Stimulated activated CD8-positive, alpha-beta memory T cell treated with anti-CD3 and anti-CD28 coated beads, Interleukin-12 subunit alpha, Interleukin-12 subunit beta, amount 100 ng/mL, for 1 hour (primary cell): ENCODE results near the gene EIF5A2.
"Not testable (repeated sequence)": the region's sequence is repeated elsewhere in the genome, so short reads cannot be mapped to it uniquely, and the experiment has no call there.

ENCODE experiments used
- DNase-seq: peaks from one replicate; pipeline ENCODE4 v3.0.0-alpha.2; 2020; ENCODE audit warnings: low read depth

Gene EIF5A2

GRCh38 chr3:170908235-170909116 is at the start of gene EIF5A2:
Gene EIF5A2, minus strand, starts transcription at chr3:170908637. Its CDS starts 831 bp downstream, at chr3:170907806.
- peak; percentile 89 for DNase-seq

GRCh38 chr3:170956647-170957046 is 48.2 kb upstream of the EIF5A2 start:
- no peak for DNase-seq

- no peak for DNase-seq
These were observed 45.3 kb upstream of the EIF5A2 start for GRCh38 chr3:170953736-170954135.

- DNase-seq = no peak
These were observed 44.8 kb upstream of the EIF5A2 start for GRCh38 chr3:170953229-170953628.

GRCh38 chr3:170949211-170949610 is 40.8 kb upstream of the EIF5A2 start:
- DNase-seq = no peak

GRCh38 chr3:170947018-170947769 is 38.8 kb upstream of the EIF5A2 start:
- DNase-seq = no peak

GRCh38 chr3:170942011-170942410 is 33.6 kb upstream of the EIF5A2 start:
- DNase-seq = no peak

- DNase-seq = no peak
These were observed 33.1 kb upstream of the EIF5A2 start for GRCh38 chr3:170941551-170941950.

GRCh38 chr3:170933039-170933438 is 24.6 kb upstream of the EIF5A2 start:
- DNase-seq = not testable (repeated sequence)

- not testable (repeated sequence) for DNase-seq
These were observed 15.1 kb upstream of the EIF5A2 start for GRCh38 chr3:170923553-170923952.

GRCh38 chr3:170918715-170919114 is 10.3 kb upstream of the EIF5A2 start:
- DNase-seq = no peak

GRCh38 chr3:170914690-170915089 is 6.3 kb upstream of the EIF5A2 start:
- no peak for DNase-seq

GRCh38 chr3:170914212-170914611 is 5.8 kb upstream of the EIF5A2 start:
- DNase-seq = no peak

GRCh38 chr3:170911051-170911450 is 2.6 kb upstream of the EIF5A2 start:
- DNase-seq = no peak

GRCh38 chr3:170910542-170910941 is 2.1 kb upstream of the EIF5A2 start:
- DNase-seq = no peak

GRCh38 chr3:170909129-170909903 is 879 bp upstream of the EIF5A2 start:
- DNase-seq = no peak

GRCh38 chr3:170907637-170908234 is 701 bp downstream of the EIF5A2 start:
- DNase-seq = no peak

- no peak for DNase-seq
These were observed 2.6 kb downstream of the EIF5A2 start for GRCh38 chr3:170905862-170906261.

GRCh38 chr3:170903123-170903522 is 5.3 kb downstream of the EIF5A2 start:
- no peak for DNase-seq

GRCh38 chr3:170899455-170899854 is 9.0 kb downstream of the EIF5A2 start:
- no peak for DNase-seq

- DNase-seq = no peak
These were observed 10.5 kb downstream of the EIF5A2 start for GRCh38 chr3:170897978-170898377.

- not testable (repeated sequence) for DNase-seq
These were observed 11.2 kb downstream of the EIF5A2 start for GRCh38 chr3:170897199-170897598.
